Activated gamma-delta T cell treated with Interleukin-2 at 50 U/mL for 16 hours (primary cell): ENCODE results near the gene VNN1.
"Not testable (repeated sequence)": the region's sequence is repeated elsewhere in the genome, so short reads cannot be mapped to it uniquely, and the experiment has no call there.

Experiments used
- DNase-seq: peaks from one replicate; pipeline ENCODE4 v3.0.0-alpha.2; 2020

VNN1 gene

GRCh38 chr6:132719736-132720448 lies 6.0 kb upstream of the VNN1 start:
- DNase-seq: no peak

GRCh38 chr6:132715881-132716637 lies 2.2 kb upstream of the VNN1 start:
- DNase-seq: no peak

GRCh38 chr6:132715204-132715603 lies 1.3 kb upstream of the VNN1 start:
- DNase-seq: no peak

GRCh38 chr6:132714160-132714559 lies 305 bp upstream of the VNN1 start:
- DNase-seq: no peak

- no peak for DNase-seq
Observed at GRCh38 chr6:132712366-132712765, 1.5 kb downstream of the VNN1 start.

- DNase-seq: no peak
Observed at GRCh38 chr6:132708771-132709170, 5.1 kb downstream of the VNN1 start.

- DNase-seq: no peak
Observed at GRCh38 chr6:132708002-132708401, 5.9 kb downstream of the VNN1 start.

- DNase-seq: not testable (repeated sequence)
Observed at GRCh38 chr6:132706756-132707155, 7.1 kb downstream of the VNN1 start.

- no peak for DNase-seq
Observed at GRCh38 chr6:132703936-132704335, 9.9 kb downstream of the VNN1 start.

GRCh38 chr6:132698608-132699007 lies 15.2 kb downstream of the VNN1 start:
- no peak for DNase-seq

- DNase-seq: no peak
Observed at GRCh38 chr6:132695773-132696172, 18.1 kb downstream of the VNN1 start.

- DNase-seq: no peak
Observed at GRCh38 chr6:132693478-132693877, 20.4 kb downstream of the VNN1 start.

- DNase-seq: no peak
Observed at GRCh38 chr6:132690678-132691077, 23.2 kb downstream of the VNN1 start.

- no peak for DNase-seq
Observed at GRCh38 chr6:132687306-132687705, 26.5 kb downstream of the VNN1 start.

GRCh38 chr6:132686531-132686930 lies 27.3 kb downstream of the VNN1 start:
- no peak for DNase-seq

GRCh38 chr6:132685009-132685408 lies 28.8 kb downstream of the VNN1 start:
- no peak for DNase-seq

GRCh38 chr6:132684272-132684671 lies 29.6 kb downstream of the VNN1 start:
- no peak for DNase-seq

GRCh38 chr6:132683543-132683942 lies 30.3 kb downstream of the VNN1 start:
- DNase-seq: no peak

GRCh38 chr6:132679094-132679493 lies 34.8 kb downstream of the VNN1 start:
- DNase-seq: not testable (repeated sequence)

- no peak for DNase-seq
Observed at GRCh38 chr6:132675749-132676148, 38.1 kb downstream of the VNN1 start.

- DNase-seq: no peak
Observed at GRCh38 chr6:132675002-132675401, 38.9 kb downstream of the VNN1 start.

- no peak for DNase-seq
Observed at GRCh38 chr6:132673376-132674094, 40.3 kb downstream of the VNN1 start.

- no peak for DNase-seq
Observed at GRCh38 chr6:132671295-132671694, 42.6 kb downstream of the VNN1 start.
